ENCODE measurements around the gene RABL2B.

The RABL2B gene

DNA sequence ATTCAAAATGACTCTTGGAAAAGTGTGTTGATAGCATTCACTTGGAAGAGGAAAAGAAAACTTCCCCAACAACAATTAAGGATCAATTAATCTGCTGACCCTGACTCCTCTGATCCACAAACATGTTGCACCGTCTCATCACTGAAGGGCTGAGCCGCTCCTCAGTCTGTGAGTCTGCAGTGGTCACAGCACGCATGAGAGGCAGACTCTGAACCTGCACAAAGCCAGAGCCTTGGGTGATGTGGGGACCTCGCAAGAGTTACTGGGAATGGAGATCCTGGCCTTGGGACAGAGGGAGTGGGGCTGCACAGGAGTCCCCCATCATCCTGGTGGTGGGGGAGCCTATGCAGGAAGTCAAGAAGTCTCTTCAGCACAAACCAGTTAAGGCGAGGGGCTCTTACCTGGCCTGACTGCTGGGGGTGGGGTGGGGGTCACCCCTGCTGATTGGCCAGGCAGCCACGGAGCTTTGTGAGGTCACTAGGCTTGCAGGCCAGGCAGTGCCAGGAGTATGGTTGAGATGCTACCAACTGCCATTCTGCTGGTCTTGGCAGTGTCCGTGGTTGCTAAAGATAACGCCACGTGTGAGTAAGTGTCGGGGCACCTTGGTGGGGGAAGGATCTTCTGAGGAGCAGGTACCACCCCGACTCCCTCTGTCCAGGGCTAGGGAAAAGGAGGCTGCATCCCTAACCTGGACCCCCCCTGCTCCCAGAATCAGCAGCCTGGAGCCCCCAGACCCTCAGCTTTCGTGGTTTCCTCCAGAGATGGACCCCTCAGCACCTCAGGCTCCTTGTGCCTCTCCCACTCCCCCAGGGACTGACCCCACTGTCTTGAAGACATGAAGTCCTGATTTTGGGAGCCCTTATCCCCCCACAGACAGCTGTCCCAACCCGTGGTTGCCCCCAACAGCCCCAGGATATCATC lies 45.4 kb downstream of the RABL2B start, which contains the start of gene ACR:
Gene ACR (plus strand): TSS at position 477 of the 921 bp plus-strand sequence. CDS start 32 bp downstream, at position 509.
- no peak for DNase-seq

DNA sequence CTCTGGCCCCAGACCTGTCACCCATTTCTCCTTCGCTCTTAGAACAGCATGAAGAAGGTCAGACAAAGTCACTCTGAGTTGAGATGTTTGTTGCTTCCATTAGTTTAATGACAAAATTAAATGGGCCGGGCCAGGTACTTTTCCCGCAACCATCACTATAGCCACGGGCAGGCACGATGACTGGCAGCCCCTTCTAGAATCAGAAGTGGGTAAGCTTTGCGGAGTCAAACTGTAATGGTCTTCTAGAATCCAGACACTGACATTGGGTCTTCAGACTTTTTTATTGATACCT lies 47.8 kb downstream of the RABL2B start:
- DNase-seq, result no peak

DNA sequence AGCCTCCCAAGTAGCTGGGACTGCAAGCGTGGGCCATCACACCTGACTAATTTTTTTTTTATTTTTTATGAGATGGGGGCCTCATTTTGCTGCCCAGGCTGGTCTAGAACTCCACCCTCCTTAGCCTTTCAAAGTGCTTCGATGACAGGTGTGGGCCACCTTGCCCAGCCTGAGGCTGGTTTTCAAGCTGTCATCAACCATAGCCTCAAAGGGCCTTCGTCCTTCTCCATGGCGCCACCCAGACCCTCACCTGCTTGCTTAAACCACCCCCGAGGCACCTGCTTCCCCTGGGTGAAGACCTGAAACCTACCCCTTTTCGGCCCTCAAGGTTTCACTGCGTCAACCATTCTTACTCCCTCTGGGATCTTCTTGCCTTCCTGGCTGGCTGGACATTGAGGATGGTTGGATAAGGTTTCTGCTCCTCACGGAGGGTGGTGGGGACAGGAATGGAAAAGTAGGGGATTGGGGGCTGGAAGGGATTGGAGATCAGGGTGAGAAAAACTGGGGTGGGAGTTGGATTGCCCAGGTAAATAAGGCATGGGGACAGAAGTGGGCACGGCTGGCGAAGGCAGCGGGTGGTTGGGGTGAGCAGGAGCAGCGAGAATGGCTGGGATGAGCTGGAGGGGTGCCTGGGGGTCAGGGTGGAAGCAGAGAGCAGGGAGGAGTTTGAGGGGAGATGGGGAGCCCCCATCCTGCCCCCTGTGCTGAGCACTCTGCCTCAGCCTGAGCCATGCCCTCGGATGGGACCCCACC lies 48.3 kb downstream of the RABL2B start:
- no peak for DNase-seq

DNA sequence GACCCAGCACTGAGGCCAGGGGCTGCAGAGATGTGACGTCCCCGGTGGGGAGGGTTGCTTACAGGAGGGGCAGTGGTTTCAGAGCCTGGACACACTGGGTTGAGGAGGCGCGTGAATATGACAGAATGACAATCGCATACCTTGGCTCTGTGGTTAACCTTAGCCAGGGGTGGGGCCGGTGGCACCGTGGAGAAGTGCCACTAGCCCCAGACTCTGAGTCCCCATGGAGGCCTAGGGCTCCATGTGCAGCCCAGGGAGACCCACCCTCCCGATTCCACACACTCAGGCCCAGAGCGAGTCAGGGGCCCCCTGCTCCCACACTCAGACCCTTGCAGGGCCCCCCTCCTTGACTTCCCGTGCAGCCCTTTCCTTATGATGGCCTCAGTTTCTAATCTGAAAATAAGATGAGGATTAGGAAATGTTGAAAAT lies 49.1 kb downstream of the RABL2B start:
- DNase-seq, result no peak

GRCh38 chr22:50733521-50734342 lies 49.7 kb downstream of the RABL2B start:
- no peak for DNase-seq

- no peak for DNase-seq
These were observed 50.8 kb downstream of the RABL2B start for GRCh38 chr22:50732681-50733080.

GRCh38 chr22:50731811-50732624 lies 51.4 kb downstream of the RABL2B start:
- no peak for DNase-seq

- no peak for DNase-seq
These were observed 52.3 kb downstream of the RABL2B start for GRCh38 chr22:50730941-50731661.

GRCh38 chr22:50730013-50730891 lies 53.2 kb downstream of the RABL2B start:
- no peak for DNase-seq

DNA sequence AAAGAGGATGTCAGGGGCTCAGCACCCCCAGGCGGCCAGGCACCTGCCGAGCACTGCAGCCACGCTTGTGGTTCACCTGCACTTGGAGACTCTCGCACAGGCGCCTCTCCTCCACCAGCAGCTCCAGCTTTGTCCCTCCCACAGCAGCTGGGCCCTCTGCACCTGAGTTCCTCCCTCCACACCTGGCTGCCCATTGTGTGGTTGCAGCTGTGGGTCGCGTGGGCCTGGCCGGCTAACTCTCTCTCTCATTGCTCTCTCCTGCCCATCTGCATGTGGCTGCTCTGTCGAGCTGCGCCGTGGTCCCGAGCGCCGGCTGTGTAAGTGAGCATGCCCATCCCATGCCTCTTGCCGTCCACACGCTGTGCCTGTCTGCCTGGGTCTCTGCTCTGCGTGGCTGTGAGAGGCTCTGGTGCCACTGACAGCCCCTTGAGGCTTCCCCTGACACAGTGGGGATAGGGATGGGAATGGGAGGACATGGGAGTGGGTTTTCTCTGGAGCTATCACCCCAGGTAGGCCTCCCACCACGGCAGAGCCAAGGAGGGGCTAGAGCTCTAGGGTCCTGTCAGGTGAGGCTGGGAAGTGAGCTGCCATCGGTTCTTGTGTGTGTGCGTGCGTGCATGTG lies 53.9 kb downstream of the RABL2B start:
- DNase-seq, result no peak

- no peak for DNase-seq
These were observed 54.9 kb downstream of the RABL2B start for GRCh38 chr22:50728523-50728931.

DNA sequence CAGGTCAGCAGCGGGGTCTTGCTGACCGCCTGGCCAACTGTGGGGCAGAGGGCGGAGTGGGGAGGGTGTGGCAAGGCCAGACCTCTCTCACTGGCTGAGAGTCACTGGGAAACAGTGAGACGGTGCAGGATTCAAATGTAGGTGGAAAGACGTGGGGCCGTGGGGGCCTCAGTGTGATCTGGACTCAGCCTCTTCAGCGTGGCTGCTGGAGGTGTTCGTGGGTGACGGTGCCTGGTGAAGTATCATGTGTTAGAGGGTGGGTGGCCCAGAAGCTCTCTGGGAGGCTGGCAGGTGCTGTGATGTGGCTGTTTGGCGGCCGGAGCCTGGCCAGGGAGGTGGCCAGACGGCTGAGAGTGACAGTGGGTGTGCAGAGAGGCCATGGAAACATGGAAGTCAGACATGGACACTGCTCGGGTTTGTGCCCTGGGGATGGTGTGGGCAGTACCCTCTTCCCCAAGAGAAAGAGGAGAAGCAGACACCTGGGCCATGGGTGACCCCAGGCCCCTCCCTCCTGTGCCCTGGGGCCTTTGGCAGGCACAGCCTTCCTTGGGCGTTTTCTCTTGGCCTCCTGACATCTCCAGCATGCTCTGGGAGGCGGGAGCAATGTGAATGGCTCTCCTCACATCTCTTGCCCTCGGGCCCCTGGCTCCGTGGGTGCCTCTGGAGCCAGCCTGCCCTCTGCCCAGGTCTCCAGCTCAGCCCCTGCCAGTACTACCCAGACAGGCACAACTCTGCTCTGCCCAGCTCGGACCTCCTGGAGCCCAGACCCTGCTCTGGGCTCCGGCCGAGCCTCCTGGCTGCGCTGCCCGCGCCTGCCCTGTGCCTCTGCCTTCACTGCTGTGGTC lies 55.5 kb downstream of the RABL2B start:
- no peak for DNase-seq

GRCh38 chr22:50726643-50727340 lies 56.6 kb downstream of the RABL2B start:
- no peak for DNase-seq

- DNase-seq, result no peak
These were observed 57.8 kb downstream of the RABL2B start for GRCh38 chr22:50725597-50725996.

DNA sequence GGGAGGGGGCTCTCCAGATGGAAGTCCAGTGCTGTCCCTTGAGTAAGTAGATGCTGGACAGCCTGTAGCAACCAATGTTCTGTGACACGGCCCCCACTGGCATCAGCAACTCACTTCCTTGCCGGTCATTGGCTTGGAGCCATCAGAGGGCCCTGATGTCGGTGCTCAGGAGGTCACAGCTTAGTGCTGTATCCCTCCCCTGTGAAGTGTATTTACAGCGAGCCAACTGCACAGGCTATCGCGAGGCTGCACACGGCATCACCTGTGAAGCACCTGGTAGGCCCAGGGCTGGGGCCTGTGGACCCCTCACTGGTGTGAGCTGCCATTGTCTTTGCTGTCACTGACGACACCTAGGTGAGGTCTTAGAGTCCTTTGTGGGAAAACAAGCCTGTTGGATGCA lies 58.8 kb downstream of the RABL2B start:
- no peak for DNase-seq

DNA sequence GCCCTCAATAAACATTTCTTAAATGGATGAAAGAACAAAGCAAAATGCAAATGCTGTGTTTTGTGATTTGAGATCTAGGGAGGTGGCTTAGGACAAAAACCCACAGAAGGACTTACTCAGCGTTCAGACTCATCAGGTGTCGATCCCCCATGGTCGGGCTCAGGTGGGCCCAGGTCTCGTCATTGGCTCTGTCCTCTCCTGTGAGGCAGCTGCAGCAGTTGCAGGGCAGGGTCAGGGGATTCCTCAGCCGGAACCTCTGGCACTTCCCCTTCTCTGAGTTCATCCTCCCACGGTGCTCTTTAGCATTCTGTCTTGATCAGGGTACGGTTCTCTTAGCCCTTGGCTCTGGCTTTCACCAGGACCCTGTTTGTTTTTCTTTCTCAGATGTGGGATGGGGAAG lies 59.4 kb downstream of the RABL2B start:
- no peak for DNase-seq

DNA sequence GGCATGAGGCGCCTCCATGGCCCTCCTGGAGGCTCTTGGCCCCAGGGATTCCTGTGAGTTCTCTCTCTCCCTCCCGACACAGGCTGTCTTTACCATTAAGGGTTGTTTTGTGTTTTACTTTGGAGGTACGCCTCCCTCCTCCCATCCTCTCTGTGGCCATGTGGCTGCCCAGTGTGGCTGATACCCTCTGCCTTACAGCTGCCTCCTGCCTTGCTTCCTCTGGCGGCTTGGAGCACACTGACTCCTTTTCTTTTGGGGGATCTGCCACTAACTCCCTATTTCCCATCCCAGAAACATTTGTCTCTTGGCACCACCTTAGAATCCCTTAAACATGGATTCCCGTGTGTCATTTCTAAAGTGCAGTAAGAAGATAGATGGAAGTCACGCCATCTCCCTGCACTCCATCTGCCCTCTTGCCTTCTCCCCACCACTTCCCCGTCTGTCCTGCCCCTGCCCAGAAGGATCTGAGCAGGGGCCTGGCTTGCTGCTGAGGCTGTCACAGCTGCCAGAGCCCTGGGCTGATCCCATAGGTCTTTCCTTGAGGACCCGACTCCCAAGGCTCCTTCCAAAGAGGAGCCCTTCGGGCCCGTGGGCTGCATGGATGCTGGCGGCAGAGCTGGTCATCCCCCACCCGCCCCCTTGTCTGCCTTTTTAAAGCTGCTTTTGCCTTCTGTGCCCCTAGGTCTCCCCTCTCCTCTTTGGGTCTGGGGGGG lies 60.6 kb downstream of the RABL2B start:
- DNase-seq, result no peak

Measured in NCI-H446 treated with DMSO at 0.1 percent for 48 hours (cell line).